ENCODE results near the gene CDC42EP1.

DNA sequence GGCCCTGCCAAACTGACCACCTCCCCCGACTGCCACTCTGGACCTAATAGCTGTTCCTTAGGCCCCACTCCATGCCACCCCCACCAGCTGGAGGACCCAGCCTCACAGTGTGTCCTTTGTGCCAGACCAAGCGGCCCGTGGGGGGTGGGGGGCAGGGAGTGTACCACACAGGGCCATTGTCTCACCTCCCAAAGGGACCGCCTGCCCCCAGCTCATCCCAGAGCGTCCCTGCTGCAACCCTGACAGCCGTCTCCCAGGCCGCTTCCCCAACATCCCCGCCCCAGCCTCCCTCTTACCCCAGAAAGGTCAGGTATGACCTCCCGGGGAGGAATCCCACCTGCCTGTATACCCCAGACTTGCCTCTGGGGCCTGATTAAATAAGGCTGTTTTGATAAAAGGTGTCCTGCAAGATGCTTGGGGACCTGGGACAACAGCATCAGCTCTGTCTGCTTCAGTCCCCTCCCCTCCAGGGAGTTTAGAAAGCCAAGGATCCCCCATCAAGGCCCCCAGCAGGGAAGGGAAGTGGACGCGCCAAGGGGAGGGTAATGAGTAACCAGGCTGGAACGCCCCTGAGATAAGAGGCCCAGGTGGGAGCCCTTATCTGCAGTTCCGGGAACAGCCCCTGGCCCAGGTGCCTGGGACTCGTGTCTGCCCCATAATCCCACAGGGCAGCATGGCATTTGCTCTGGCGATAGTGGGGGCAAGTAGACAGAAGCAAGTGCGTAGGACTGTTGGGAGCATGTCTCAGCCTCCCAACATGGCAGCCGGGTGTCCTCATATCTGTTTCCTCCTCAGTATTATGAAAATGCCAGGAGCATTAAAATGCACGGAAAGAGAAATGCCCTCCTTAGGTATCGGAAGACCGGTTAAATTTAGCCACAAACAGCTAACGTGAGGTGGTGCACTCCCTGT lies 9.0 kb downstream of the CDC42EP1 start:
- TF ChIP-seq, protein P1, sequence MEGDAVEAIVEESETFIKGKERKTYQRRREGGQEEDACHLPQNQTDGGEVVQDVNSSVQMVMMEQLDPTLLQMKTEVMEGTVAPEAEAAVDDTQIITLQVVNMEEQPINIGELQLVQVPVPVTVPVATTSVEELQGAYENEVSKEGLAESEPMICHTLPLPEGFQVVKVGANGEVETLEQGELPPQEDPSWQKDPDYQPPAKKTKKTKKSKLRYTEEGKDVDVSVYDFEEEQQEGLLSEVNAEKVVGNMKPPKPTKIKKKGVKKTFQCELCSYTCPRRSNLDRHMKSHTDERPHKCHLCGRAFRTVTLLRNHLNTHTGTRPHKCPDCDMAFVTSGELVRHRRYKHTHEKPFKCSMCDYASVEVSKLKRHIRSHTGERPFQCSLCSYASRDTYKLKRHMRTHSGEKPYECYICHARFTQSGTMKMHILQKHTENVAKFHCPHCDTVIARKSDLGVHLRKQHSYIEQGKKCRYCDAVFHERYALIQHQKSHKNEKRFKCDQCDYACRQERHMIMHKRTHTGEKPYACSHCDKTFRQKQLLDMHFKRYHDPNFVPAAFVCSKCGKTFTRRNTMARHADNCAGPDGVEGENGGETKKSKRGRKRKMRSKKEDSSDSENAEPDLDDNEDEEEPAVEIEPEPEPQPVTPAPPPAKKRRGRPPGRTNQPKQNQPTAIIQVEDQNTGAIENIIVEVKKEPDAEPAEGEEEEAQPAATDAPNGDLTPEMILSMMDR (IDR thresholded peaks at IDR 0.05): no peak
- no peak for TF ChIP-seq EP300 (IDR thresholded peaks at IDR 0.05)
- no peak for TF ChIP-seq POLR2A (IDR thresholded peaks at IDR 0.05)
- no peak for TF ChIP-seq POLR2AphosphoS5 (IDR thresholded peaks at IDR 0.05)

Measured in gastroesophageal sphincter (tissue), 3 donors.